GM13977 (cell line): ENCODE measurements around the gene MTHFR.
A peak's percentile ranks its signal among the peaks of the same experiment; 100 is the strongest.

Source experiments
- DNase-seq: peaks from one replicate; pipeline ENCODE4 v3.0.0; 2012; ENCODE audit warnings: low spot score
- CTCF ChIP-seq: IDR thresholded peaks from 2 replicates; pipeline ENCODE4 v1.5.1; 2012; ENCODE audit warnings: mild to moderate bottlenecking, control low read depth; ENCODE audit not compliant: insufficient read depth; ENCODE audit errors: extremely low read depth, missing control alignments
- in situ Hi-C: fragments of 300-500 bp; cut with MboI; formaldehyde crosslinking; loops from one replicate; pipeline ENCODE4 v1.12.0; 2022; ENCODE audit warnings: low sequenced_read_pairs, low pct_unique_long_range_greater_than_20kb, mixed read lengths, inconsistent platforms; ENCODE audit not compliant: unreplicated experiment

MTHFR gene

GRCh38 chr1:11797525-11798216 is 8.1 kb downstream of the MTHFR start:
- no peak for TF ChIP-seq CTCF
- no peak for DNase-seq
- in situ Hi-C loops = no loop called here

- no peak for TF ChIP-seq CTCF
- in situ Hi-C loops = no loop called here
- no peak for DNase-seq
These were observed 9.5 kb downstream of the MTHFR start for GRCh38 chr1:11796036-11796828.

- in situ Hi-C loops = no loop called here
- no peak for DNase-seq
- no peak for TF ChIP-seq CTCF
These were observed 10.4 kb downstream of the MTHFR start for GRCh38 chr1:11795238-11795890.

- no peak for TF ChIP-seq CTCF
- no peak for DNase-seq
- in situ Hi-C loops = no loop called here
These were observed 11.1 kb downstream of the MTHFR start for GRCh38 chr1:11794446-11795237.

GRCh38 chr1:11793819-11794218 is 11.9 kb downstream of the MTHFR start:
- DNase-seq = no peak
- in situ Hi-C loops = no loop called here
- no peak for TF ChIP-seq CTCF

GRCh38 chr1:11792106-11792505 is 13.7 kb downstream of the MTHFR start:
- peak; percentile 7 for DNase-seq
- no peak for TF ChIP-seq CTCF
- in situ Hi-C loops = no loop called here
